Activated CD4-positive, alpha-beta T cell treated with anti-CD3 and anti-CD28 coated beads, Interleukin-2, amount 50 U/mL, for 1 hour (primary cell): ENCODE measurements around the gene MAPK9.

Experiments
- DNase-seq: peaks from one replicate; pipeline ENCODE4 v3.0.0-alpha.2; 2020

The MAPK9 gene

DNA sequence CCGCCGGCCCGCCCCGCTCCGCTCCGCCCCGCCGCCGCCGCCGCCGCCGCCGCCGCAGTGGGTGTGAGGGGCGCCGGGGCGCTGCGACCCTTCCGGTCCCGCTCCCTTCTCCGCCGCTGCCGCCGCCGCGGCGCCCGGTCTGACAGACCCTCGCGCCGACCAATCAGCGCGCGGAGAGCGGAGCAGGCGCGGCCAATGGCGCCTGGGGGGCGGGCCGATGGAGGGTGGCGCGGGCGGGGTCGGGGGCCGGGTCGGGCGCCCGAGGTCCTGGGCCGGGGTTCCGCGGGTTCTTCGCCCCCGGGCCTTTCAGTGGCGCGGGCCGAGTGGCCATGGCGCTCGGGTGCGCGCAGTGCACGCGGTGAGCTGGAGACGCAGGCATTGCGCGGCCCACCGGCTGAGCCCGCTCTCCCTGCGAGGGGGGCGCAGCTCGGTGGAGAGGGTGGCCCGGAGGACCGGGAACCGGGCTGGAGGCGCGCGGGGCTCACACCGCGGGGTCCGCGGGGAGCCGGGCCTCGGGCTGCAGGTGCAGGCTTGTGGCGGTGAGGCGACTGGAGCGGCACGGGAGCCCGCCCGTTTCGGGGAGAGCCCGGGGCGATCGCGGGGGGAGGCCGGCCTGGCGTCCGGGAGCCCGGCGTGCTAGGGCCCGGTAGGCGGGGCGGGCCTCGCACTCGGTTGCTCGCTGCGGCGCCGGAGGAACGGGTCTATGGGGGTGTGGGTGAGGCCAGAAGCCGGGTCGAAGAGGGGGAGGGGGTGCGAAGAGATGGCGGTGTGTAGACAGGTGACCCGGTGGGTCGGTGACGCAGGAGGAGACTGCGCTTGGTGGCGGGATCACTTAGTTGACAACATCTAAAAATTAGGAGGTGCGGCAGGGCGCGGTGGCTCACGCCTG, at the start of gene MAPK9:
Gene MAPK9 (minus strand): TSS at position 141 of the 889 bp plus-strand sequence. CDS start 11,522 bp downstream, outside the sequence.
- DNase-seq, result peak; percentile 81

GRCh38 chr5:180341595-180341994, 49.7 kb upstream of the MAPK9 start:
- DNase-seq, result no peak

DNA sequence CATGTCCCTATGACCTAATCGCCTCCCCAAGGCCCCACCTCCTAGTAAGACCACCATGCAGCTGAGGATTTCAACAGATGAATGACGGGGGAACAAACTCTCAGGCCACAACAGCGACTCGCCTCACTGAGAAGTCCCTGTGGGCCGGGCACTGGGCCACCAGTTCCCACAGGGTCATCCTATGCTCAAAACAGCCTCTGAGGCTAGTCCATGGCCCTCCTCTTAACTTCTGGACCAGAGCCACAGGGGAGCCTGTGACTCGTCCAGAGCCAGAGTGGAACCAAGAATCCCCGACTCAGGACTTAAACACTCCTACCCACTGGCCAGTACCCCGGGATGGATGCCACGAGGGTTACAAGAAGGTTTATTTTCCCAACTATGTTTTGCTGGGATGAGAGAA, 49.0 kb upstream of the MAPK9 start:
- DNase-seq, result no peak

DNA sequence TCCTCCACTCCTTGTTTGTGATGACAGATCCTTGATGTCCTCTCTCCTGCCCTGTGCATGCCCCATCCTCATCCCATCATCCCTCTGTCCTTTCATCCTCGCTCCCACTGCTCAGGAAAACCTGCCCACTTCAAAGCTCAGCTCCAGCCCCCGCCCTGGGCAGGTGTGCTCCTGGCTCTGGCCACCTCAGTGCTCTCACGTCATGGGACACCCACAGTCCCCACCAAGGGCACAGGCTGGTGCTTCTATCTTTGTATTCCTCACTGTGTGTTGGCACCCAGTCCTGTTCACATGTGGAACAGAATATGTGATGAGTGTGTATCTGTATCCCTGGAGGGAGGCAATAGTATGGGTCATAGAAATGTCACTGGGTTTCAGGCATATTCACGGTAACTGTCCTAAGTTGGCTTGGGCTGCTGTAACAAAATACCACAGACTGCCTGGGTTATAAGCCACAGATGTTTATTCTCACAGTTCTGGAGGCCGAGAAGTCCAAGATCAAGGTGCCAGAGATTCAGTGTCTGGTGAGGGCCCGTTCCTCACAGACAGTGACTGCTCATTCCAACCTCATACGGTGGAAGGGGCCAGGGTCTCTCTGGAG, 47.8 kb upstream of the MAPK9 start:
- no peak for DNase-seq

DNA sequence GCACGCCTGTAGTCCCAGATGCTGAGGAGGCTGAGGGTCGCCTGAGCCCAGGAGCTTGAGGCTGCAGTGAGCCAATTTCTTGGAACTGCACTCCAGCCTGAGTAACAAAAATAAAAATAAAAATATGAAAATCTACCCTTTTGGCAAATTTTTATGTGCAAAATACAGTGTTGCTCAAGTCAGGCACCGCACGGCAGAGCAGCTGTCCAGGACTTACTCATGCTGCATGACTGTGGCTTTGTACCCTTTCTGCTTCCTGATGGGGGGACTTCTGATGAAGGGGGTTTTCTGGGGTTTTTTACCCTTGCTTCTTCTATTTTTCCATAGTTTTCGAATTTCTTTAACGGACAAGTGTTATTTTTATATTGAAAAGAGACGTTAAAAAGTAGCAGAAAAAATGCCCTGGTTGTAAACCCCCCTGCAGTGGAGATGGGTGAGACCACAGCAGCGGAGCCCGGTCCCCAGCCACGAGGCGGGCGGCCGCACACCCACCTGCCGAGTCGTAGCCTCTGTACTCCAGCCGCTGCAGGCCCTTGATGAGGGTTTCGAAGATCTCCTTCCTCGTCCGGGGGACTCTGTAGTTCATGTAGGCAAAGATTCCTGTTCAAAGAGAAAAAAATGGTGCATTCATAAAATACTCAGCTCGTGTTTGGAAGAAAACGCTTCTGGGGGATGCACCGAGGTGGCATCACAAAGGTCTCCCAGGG, 46.3 kb upstream of the MAPK9 start:
- DNase-seq, result no peak

- DNase-seq, result no peak
Measured at GRCh38 chr5:180336234-180337020, 44.5 kb upstream of the MAPK9 start.

DNA sequence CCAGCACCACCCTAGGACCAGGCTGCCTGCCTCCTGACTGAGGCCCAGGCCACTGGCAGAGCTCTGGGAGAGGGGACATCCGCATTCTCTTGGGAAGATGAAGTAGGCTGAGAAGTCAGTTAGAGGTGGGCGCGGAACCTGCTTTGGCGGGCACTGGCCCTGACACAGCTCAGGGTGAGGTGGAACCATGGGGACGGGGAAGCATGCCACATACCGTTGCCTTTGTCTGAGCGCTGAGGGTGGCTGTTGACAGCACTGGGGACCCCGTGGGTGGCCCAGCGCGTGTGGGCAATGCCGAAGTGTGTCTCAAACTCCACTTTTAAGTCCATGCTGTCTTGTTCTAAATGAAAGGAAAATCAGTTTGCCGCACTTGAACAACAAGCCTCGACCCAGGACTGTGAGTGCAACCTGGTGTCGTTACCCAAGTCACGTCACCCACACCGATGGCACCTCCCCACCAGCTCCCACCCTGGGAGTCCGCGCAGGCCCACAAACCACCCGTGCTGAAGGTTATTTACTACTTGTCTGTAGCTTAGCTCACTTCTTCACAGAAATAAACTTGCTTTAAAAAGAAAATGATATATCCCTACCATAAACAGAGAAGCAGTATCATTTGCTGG, 43.8 kb upstream of the MAPK9 start:
- DNase-seq, result no peak

GRCh38 chr5:180334751-180335613, 43.1 kb upstream of the MAPK9 start:
- no peak for DNase-seq

DNA sequence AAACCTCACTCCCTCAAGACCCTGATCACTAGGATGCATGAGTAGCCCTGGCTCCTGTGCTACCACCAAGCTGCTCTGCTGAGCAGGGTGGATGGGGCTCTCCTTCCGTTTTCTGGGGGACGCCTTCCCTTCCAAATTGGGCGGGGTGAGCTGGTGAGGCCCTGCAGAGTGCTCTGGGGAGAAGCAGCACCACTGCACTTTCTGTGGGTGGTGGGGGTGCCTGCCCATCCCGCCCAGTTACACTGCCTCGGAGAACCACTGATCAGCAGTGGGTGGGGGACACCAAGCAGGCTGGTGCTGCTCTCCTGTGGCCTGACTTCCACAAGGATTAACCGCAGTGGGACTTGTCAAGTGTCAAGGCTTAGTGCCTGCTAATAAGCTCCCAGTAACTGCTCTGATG, 42.3 kb upstream of the MAPK9 start:
- DNase-seq, result no peak

DNA sequence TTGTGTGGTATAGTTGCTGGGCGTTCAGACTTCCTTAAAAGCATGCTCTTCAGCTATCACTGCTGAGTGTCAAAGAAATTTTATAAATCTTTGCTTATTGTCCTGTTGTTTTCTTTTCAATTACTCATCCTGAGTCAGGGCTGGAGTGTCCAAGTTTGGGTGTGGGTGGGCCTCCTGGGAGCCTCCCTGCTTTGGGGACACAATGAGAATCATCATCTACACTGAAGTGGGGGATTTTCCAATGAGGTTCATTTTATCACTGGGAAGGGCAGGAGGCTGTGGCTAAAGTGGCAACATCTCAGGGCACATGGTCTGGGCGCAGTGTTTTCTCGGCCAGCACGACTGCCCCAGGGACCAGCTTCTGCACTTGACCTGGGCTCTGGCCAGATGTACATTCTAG, 41.8 kb upstream of the MAPK9 start:
- DNase-seq, result no peak

DNA sequence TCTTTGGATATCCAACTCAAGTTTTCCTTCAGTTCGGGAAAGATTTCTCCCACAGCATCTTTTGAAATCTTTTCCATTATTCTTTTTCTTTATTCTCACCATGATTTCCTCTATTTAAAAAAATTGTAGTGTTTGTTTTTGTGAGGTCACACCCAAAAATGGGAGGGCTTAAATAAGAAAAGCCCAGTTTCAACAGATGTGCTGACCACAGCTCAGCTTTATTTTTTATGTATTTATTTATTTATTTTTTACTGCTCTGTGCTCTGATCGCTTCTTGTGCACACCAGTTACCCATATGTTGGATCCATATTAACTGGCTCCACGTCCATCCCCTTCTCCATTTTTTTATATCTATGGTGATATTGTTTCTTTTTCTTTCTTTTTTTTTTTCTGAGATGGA, 41.0 kb upstream of the MAPK9 start:
- no peak for DNase-seq

DNA sequence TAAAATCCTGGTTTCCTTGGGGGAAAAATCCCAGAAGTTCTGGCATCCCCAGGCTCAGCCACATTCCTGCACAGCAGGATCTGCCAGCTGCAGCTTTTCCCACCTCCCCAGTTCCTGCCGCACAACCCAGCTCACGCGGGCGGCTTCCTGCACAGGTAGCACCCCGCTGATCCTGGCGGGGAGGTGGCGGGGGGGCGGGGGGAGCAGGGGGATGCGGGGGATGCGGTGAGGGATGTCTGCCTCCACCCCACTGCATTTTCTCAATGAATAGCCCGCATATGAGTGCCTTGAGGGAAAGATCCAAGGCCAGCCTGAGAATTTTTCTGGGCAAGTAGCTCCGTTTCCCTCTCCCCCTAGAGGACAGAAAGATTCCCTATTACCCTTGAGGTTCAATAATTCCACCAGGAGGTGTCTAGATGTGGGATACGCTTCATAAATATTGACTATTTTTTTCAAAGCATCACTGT, 40.2 kb upstream of the MAPK9 start:
- no peak for DNase-seq

DNA sequence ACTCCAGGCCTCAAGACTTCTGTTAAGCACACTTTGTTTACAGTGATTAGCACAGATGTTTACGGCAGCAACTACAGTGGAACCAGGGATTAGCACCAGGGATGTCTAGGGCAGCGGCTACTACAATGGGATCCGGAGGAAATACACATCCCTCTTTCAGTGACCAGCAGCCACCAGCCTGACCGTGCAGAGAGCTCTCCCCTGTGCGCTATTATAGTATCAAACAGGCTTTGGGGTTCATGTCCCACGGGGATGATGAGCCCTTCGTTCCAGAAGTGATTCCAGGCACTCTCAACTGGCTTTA, 39.7 kb upstream of the MAPK9 start:
- DNase-seq, result no peak

DNA sequence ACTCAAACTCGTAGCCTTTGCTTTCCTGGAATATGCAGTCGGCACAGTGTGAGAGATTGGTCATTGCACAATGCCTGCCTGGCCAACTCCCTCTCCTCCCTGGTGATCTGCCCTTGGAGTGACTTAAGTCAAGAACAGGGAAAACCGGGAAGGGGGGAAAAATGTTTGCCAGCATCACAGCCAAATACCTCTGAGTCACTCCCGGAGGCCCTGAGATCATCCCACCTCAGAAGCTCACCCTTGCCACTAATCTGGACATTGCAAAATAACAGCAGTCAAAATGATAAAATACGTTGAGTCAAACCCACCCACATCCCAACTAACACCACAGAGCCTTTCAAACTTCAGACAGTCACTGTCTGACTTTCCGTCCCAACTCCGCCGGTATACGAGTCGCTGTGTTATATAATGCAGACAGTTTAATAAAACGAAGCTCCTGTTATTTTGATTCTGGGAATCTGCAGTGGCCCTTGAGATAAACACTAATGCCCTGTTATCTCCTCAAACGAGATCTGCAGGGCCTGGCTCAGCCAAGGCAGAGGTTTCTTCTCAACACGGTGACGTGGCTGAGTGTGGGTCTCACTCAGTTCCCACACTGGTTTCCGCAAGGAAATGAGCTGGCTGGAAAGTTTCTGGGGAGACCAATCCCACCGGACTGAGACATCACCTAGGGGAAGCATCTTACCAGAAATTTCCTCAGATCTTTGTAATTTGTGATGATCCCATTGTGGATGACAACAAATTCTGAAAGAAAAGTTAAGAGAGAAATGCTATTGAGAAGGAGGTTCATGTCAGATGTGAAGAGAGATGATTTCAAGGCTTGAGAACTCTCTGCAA, 39.1 kb upstream of the MAPK9 start:
- DNase-seq, result no peak

DNA sequence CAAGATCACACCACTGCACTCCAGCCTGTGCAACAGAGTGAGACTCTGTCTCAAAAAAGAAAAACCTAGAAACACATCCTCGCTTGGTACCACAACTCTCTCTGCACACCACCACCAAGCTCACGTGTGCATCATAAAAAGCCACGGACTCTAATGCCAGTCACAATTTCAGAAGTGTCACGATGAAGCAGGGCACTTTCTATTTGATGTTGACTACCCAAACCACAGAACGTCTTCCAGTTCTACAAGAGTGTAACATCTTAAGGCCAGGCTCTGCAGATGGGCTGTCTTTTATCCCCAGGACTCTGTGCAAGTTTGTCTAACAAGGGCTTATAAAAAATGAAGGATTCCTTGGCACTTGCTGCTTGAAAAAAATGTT, 38.4 kb upstream of the MAPK9 start:
- DNase-seq, result no peak

GRCh38 chr5:180329606-180330269, 37.9 kb upstream of the MAPK9 start:
- DNase-seq, result no peak

GRCh38 chr5:180329138-180329435, 37.2 kb upstream of the MAPK9 start:
- no peak for DNase-seq

- peak; percentile 86 for DNase-seq
Measured at GRCh38 chr5:180328296-180329137, 36.6 kb upstream of the MAPK9 start.

DNA sequence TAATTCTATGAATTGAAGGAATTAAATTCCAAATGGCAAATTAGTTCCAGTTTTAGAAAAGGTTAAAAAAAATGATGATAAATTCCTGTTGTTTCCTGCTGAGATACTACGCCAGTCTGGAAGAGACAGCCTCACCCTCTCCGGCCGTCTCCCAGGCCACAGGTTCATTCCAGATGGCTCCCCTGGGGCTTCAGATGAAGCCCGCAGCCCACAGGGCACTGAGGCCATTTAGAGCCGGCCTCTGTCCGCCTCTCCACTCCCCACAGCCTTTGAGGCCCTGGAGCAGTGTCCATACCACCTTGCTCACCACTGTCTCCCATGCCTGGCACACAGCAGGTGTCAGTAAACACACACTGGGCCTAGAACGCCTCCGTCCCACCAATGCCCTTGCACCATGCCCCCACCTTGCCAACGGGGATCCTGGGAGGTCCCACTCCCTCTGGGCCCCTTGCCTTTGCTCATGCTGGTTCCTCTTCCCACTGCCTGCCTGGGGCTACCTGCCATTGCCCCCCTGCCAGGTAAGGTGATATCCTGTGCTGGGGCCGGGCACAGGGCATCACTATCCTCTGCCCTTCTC, 35.2 kb upstream of the MAPK9 start:
- DNase-seq, result no peak
